ENCODE data around the gene PI4K2B.
"Not testable (repeated sequence)": the region's sequence is repeated elsewhere in the genome, so short reads cannot be mapped to it uniquely, and the experiment has no call there.

Gene PI4K2B

DNA sequence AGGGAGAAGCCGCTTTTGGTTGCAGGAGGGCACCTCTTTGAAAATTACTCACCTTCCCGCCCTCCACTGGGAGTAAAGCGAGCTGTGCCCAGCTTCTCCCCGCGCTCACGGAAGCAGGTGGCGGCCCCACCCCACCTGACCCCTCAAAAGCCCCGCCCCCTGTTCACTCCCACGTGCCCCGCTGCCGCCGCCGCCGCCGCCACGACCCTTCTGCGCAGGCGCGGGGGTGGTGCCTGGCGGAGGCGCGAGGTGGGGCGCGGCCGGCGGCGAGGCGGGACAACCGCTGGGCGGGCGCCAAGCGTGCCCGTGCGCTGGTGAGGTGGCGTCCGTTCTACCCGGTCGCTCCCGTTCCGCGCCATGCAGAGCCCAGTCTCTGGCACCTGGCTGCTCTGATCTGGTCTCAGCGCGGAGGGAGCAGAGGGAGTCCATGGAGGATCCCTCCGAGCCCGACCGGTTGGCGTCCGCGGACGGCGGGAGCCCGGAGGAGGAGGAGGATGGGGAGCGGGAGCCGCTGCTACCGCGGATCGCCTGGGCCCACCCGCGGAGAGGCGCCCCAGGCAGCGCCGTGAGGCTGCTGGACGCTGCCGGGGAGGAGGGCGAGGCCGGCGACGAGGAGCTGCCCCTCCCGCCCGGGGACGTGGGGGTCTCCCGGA lies at the start of gene PI4K2B:
TSS of gene PI4K2B (plus strand) at position 297 of the 653 bp plus-strand sequence. CDS start at position 428, 131 bp downstream.
- DNase-seq: peak; percentile 58 to 79

- no peak for DNase-seq
Measured at GRCh38 chr4:25184056-25184455, 49.8 kb upstream of the PI4K2B start.

DNA sequence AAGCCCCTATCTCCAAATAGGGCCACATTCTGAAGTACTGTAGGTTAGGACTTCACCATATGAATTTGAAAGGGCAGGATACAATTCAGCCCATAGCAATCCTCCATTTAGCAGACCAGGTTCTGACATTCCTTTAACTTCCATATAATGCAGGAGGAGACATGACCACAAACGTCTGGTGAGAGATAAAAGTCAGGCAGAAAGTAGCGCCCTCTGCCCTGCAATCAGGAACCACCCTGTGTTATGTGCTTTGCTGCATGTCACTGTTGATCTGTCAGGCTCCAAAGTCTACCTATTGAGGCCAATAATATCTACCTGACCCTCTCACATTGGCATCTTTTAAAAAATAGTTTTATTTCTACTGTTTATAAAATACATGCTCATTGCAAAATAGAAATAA lies 43.4 kb upstream of the PI4K2B start:
- no peak for DNase-seq

GRCh38 chr4:25198713-25199112 lies 35.1 kb upstream of the PI4K2B start:
- no peak for DNase-seq

- no peak for DNase-seq
Measured at GRCh38 chr4:25207997-25208396, 25.8 kb upstream of the PI4K2B start.

DNA sequence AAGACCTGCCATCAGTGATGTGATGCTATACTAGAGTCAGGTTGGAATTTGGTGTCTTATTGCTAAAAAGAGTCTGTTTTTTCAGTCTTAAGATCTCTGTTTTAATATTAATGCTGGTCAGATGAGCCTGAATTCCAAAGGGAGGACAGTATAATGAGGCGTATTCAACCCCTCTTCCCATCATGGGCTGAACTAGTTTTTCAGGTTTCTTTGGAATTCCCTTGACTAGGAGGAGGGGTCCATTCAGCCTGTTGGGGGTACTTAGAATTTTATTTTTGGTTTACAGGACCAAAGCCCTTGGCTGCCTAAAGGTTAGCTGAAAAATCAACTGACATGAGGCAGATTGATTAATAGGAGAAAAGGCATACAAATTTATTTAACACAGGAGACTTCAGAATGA lies 24.1 kb upstream of the PI4K2B start:
- no peak for DNase-seq

- no peak for DNase-seq
Measured at GRCh38 chr4:25211721-25212120, 22.1 kb upstream of the PI4K2B start.

- no peak for DNase-seq
Measured at GRCh38 chr4:25212822-25213221, 21.0 kb upstream of the PI4K2B start.

GRCh38 chr4:25213347-25213979 lies 20.4 kb upstream of the PI4K2B start:
- DNase-seq: no peak

DNA sequence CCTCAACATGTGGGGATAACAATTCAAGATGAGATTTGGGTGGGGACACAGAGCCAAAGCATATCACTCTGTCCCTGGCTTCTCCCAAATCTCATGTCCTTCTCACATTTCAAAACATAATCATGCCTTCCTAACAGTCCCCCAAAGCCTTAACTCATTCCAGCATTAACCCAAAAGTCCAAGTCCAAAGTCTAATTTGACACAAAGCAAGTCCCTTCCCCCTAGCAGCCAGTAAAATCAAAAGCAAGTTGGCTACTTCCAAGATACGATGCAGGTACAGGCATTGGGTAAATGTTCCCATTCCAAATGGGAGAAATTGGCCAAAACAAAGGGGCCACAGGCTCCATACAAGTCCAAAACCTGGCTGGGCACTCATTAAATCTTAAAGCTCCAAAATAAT lies 19.1 kb upstream of the PI4K2B start:
- DNase-seq: not testable (repeated sequence)

GRCh38 chr4:25215511-25215910 lies 18.3 kb upstream of the PI4K2B start:
- no peak for DNase-seq

DNA sequence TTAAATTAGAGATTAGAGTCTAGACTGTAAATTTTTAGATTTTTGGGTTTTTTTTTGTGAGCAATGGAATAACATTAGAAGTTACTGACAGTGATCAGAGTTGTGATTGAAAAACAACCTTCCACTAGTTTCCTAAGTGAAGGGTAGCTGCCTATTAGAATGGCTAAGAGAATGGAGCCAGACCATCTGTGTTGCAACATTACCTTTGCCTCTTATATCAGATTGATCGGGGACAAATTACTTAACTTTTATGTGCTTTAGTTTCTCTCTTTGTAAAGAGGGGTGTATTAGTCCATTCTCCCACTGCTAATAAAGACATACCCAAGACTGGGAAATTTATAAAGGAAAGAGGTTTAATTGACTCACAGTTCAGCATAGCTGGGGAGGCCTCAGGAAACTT lies 12.5 kb upstream of the PI4K2B start:
- DNase-seq: no peak

DNA sequence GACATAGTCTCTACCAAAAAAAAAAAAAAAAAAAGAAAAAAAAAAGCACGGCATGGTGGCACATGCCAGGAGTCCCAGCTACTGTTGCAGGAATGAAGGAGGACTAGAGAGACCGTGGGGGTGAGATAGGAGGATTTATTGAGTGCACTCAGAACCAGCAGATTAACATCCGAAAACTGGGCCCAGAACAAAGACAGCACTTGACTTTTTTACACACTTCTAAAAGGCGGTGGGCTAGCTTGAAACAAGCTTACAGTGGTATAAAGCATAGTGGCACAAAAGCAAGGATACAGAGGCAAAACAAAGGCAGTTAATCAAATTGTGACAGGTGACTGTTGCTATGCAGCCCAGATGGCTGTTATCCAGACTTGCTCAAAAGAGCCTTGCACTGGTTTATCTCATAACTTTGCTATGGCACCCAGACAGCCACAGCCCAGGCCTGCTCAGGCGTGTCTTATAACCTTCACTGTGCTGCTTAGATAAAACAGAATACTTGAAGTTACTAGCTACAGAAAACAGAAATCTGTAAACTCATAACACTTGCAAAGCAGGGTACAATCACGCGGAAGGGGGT lies 9.9 kb upstream of the PI4K2B start:
- DNase-seq: no peak

DNA sequence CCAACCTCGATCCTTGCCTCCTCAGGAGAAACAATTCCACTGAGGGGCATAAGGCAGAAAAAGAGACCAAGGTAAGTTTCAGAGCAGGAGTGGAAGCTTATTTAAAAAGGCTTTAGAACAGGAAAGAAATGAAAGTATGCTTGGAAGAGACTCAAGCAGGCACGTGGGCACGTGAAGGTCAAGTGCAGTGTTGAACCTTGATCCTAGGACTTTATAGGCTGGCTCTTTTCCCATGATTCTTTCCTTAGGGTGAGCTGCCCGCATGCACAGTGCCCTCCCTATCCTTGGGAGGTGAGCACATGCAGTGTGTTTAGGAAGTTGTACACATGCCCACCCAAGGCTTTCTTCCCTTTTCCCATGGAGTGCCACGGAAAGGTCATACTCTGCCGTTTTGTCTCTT lies 4.0 kb upstream of the PI4K2B start:
- no peak for DNase-seq

- no peak for DNase-seq
Measured at GRCh38 chr4:25233194-25233593, 639 bp upstream of the PI4K2B start.

DNA sequence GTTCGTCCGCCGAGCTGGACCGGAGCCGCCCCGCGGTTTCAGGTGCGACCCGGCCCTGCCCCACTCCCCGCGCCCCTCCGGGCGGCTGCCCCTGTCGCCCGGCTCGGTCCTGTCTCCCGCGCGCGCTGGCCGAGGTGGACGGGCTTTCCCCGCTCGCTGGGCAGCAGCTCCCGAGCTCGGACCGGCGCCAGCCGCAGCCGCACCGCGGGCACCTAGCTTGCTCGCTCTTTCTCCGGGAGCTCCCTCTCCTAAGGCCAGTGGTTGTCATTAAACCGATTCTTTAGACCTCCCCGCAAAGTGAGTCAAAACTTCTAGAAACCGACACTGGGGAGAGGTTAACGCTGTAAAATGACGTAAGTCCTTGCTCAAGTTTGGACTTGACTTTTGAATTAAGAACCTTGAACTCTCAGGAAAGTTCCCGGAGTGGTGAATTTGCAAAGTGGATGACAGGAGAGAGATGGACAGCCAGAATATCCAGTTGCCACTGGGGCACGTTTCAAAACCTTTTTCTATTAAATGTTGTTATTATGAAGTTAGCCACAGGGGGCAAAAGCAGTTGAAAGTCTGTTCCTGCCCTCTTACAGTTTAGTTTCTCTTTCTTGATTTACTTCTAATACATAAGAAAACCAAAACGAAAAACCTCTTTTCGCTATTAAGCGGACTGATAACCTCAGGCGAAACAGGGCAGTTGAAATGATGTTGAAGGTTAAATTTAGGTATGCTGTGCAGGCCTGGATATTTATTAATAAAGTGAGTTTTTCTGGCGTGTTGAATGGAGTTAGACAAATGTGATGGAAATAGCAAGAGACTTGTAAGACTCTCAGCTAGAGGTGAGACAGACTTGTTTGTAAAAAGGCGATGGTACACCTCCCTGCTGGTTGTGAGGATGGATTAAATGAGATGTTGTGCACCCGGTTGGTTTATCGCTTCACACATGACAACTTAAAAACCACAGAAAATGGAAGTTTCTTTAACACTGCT lies 847 bp downstream of the PI4K2B start:
- peak; percentile 50 to 88 for DNase-seq

DNA sequence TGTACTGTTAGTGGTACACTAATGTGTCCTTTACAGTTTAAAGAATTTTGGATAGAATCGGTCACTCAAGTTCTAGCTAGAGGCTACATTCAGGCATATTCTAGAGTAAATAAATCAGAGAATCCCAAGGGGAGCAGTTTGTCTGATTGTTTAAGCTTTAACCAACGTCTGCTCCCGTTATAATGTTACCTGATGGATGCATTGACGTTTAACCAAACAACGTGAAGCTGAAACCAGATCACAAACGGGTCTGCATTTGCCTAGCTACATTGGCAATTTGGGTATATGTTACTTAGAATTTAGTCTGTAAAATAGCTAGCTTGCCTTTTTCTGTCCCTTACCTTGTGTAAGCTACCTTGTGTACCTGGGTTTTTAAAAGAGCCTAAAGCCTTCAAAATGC lies 1.6 kb downstream of the PI4K2B start:
- no peak for DNase-seq

GRCh38 chr4:25236030-25236429 lies 2.2 kb downstream of the PI4K2B start:
- not testable (repeated sequence) for DNase-seq

GRCh38 chr4:25236971-25237370 lies 3.1 kb downstream of the PI4K2B start:
- no peak for DNase-seq

GRCh38 chr4:25238052-25238451 lies 4.2 kb downstream of the PI4K2B start:
- no peak for DNase-seq

GRCh38 chr4:25239528-25239927 lies 5.7 kb downstream of the PI4K2B start:
- not testable (repeated sequence) for DNase-seq

DNA sequence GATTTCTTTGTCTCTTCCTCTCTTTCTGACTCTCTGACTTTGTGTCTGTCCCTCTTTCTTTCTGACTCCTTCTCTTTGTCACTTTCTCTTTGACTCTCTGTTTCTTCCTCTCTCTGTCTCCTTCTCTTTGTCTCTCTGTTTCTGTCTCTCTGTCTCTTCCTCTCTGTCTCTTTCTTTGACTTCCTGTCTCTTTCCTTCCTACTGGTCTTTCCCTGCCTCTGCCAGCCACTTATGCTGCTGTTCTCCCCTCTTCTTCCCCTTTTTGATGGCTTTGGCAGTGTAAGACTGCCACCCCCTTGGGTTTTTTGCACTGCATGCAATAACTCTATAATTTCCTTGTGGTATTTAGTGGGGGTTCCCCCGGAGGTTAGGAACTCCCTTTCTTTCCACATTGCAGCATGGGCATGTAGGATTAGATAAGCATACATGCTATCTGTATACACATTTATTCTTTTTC lies 6.9 kb downstream of the PI4K2B start:
- DNase-seq: not testable (repeated sequence)

DNA sequence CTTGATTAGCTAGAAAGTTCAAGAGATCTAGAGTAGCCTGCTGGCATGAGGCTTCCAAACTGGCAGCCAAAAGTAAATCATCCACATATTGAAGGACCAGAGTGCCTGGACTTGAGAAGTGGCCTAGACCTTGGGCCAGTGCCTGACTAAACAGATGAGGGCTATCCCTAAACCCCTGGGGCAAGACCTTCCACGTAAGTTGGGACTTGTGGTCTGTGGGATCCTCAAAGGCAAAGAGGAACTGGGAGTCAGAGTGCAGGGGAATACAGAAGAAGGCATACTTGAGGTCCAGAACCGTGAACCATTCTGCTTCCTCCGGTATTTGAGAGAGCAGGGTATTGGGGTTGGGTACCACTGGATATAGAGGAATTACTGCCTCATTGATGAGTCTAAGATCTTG lies 8.4 kb downstream of the PI4K2B start:
- DNase-seq: not testable (repeated sequence)

All from SW 1271 (cell line).